OCI-M1 (cell line): ENCODE data around the gene ACTL7A.
"Not testable (repeated sequence)": the region's sequence is repeated elsewhere in the genome, so short reads cannot be mapped to it uniquely, and the experiment has no call there.

Experiments
- DNase-seq: peaks from one replicate; lab custom pipeline; 2025; lab: John Stamatoyannopoulos, UW

The ACTL7A gene

DNA sequence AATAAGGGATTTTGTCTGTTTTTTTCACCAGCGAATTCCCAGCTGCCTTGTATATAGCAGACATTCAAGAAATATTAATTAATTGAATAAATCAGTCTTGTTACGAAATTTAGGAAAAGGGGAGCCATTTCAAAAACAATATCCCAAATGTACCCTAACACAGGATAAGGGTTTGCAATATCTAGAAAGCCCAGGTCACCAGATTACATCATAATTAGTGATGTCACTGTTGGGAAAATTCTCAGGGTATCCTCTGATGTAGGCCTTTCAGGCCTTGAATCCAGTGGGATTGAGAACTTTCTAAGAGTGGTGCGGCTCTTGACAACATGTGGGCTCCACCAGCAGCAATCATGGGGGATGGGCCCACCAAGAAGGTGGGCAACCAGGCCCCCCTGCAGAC is at the start of gene ACTL7A:
Gene ACTL7A (plus strand): TSS at position 270 of the 400 bp plus-strand sequence. CDS start 57 bp downstream, at position 327.
- DNase-seq, result no peak

GRCh38 chr9:108812396-108813025 is 49.6 kb upstream of the ACTL7A start:
- DNase-seq, result no peak

DNA sequence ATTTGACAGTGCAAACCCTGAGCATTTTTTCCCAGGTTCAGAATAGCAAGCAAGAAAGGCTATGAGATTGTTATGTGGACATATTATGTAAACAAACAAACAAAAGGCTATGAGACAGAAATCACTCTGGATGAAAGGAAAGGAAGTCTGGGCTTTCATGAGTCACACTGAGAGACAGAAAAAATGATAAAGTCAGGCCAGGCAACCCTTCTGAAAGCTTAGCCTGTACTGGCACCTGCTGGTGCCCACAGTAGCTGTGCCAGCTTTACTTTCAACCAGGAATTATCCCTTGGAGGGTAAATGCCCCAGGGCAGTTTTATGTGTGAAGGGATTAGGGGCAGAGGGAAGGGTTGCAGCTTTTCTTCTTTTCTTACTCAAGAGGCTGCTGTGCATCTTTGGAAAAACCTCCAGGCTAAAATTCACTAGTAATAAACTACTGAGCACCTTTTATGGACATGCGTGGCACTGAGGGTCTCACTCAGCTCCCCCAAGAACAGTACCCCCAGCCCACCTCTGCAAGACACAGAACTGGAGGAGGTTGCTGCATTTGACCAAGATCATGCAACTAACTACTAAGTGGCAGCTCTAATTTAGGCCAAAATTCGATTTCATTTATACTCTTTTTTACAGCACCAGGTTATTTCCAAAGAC is 48.0 kb upstream of the ACTL7A start:
- peak; percentile 5 for DNase-seq

DNA sequence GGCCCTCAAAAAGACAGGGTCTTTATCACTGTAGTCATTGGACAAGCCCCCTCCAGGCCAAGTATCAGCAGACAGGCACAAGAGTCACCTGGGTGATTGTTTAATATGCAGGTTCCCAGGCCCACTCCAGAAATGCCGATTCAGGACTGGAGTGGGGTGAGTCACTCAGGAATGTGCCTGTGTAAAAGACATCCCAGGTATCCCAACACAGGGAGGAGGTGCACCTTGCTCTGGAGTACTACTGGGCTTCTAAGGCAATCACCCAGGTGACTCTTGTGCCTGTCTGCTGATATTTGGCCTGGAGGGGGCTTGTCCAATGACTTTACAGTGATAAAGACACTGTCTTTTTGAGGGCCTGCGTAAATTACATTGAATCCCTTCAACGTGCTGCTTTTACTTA is 46.9 kb upstream of the ACTL7A start:
- no peak for DNase-seq

DNA sequence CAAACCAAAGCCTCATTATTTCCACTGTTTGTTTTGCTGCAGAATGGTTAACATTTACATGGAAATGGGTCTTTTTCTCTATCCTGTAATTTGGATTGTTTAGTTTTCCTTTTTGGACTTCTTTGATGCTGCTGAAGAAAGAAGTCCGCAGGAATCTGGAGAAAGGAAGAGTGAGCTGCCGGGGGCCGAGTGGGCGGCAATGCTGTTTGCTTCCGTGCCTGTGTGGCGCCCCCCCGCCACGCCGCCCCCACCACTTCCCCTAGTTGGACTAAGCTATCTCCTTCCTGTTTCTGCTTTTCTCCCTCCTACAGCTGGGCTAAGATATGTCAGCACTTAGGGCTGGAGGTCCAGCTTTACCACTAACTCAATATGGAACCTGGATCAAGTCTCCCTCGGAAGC is 46.0 kb upstream of the ACTL7A start:
- peak; percentile 14 for DNase-seq

- no peak for DNase-seq
These were observed 38.2 kb upstream of the ACTL7A start for GRCh38 chr9:108823829-108824228.

GRCh38 chr9:108830272-108830671 is 31.8 kb upstream of the ACTL7A start:
- no peak for DNase-seq

- DNase-seq, result no peak
These were observed 30.4 kb upstream of the ACTL7A start for GRCh38 chr9:108831496-108832178.

DNA sequence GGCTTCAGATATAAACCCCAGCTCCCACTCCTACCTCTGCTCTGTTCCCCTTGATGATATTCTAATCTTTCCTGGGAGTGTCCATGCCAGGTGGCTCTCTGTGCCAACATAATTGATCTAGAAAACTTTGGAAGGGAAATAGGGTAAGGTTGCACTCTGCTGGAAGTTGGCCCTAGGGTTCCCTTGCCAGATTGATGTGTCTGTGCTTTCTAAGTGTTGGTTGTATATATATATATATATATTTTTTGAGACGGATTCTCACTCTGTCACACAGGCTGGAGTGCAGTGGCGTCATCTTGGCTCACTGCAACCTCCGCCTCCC is 29.9 kb upstream of the ACTL7A start:
- no peak for DNase-seq

DNA sequence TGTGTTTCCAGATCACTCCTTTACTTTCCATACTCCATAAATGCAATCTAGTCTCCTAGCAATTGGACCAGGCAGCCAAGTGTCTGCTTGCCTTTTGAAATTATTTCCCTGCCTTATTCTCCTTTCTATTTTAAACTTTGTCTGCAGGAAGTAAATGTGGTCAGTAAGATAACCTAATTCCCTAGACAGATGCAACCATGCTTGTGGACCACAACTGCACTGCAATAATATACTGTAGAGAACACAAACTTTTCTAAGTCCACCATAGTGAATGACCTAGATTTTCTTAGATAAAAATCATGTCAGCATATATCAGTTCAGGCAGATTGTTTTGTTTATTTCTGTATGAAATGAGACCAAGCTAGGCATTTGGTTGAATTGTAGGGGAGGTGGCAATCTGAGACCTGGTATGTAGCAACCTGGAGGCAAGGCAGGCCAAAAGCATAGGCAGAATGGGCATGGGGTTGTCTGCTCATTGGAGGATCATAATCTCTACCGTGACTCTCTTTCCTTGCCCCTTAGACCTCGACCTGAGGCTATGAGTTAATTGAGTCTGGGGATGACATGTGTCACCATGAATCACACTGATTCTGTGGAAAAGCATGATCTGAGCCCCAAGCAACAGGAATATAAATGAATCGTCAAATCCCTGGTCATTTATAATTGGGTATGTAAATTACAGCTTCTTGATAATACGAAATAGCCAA is 27.0 kb upstream of the ACTL7A start:
- peak; percentile 68 for DNase-seq

- DNase-seq, result no peak
These were observed 26.2 kb upstream of the ACTL7A start for GRCh38 chr9:108835831-108836230.

- DNase-seq, result no peak
These were observed 25.7 kb upstream of the ACTL7A start for GRCh38 chr9:108836319-108836718.

DNA sequence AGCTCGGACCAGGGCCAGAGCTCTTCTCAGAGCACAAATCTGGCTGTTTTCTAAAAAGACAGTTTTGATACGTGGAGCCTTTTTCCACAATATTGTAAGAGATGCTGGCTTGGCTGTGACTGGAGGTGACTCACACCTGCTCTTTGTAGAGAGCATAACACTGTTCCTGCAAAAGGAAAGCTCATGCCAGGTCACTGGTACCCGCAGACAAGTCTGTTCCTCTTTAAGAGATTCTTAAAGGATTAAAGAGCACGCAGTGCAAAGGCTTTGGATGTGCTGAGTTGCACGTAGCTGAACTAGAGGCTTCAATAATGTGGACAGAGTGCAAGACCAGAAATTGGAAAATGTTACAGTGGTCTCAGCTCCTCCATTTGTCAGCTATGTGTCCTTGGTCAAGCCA is 25.3 kb upstream of the ACTL7A start:
- DNase-seq, result no peak

- no peak for DNase-seq
These were observed 24.5 kb upstream of the ACTL7A start for GRCh38 chr9:108837530-108837929.

DNA sequence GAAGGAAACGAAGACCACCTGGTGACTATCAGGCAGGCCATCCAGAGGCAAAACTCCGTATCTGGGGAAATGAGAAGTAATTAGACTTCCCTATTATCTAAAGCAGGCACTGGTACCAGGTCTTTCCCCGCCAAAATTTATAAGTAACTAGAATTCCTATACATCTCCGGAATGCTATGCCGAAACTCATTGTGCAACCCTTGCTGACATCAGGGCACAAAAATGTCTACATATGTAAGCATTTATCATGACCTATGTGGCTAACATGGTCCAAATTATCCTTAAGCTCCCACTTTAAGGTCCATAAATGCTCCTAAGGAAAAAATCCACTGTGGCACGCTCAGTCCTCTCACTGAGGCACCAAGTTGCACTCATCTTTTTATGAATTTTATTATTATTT is 24.0 kb upstream of the ACTL7A start:
- DNase-seq, result no peak

- DNase-seq, result not testable (repeated sequence)
These were observed 22.5 kb upstream of the ACTL7A start for GRCh38 chr9:108839561-108839960.

GRCh38 chr9:108842610-108843295 is 19.3 kb upstream of the ACTL7A start:
- DNase-seq, result no peak

DNA sequence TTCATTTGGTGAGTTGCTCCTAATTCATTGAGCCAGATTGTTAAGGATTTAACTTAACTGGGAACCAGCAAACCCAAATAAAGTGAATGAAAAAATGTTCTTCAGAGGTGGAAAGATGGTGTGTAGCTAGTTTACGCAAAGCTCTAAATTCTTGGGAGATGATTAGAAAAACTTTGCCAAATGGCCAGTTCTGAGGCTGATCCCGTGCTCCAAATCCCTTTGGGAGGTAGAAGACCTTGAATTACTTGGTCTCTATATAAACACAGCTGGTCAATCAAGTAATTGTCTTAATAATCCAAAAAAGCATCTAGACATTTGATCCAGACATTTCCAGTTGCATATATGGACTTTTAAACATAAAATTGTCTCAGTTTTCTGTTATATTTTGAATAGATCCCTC is 17.7 kb upstream of the ACTL7A start:
- DNase-seq, result no peak

- no peak for DNase-seq
These were observed 17.2 kb upstream of the ACTL7A start for GRCh38 chr9:108844856-108845255.

GRCh38 chr9:108845507-108845906 is 16.6 kb upstream of the ACTL7A start:
- DNase-seq, result no peak

- DNase-seq, result no peak
These were observed 16.1 kb upstream of the ACTL7A start for GRCh38 chr9:108845947-108846346.

GRCh38 chr9:108848296-108848695 is 13.8 kb upstream of the ACTL7A start:
- DNase-seq, result not testable (repeated sequence)
